ENCODE data around the gene TC2N.

DNA sequence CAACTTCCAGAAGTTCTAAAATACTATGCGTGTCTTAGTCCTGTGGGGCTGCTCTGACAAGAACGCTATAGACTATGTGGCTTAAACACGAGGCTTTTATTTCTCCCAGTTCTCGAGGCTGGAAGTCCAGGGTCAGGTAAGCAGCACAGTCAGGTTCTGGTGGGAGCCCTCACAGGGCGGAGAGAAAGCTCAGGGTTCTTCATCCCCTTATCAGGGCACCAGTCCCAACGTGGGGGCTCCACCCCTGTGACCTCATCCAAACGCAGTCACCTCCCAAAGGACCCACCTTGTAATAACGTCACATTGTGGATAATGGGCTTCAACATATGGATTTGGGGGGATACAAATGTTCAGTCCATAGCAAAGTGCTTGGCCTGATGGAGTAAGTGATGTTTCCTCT lies 37.1 kb upstream of the TC2N start:
- TF ChIP-seq SIN3A (IDR thresholded peaks at IDR 0.05; ENCODE audit: borderline replicate concordance, insufficient read depth, low read length), result no peak
- no peak for TF ChIP-seq POLR2AphosphoS5 (IDR thresholded peaks at IDR 0.05; ENCODE audit: low read depth, low read length)

All from PFSK-1 (cell line).